Keratinocyte (primary cell): ENCODE data around the gene TLR1. TPM values are rescaled to one million over a fixed set of nuclear protein-coding genes. Genes with fewer than 3 reads are reported as not detected.
"Not testable (repeated sequence)": the region's sequence is repeated elsewhere in the genome, so short reads cannot be mapped to it uniquely, and the experiment has no call there.

ENCODE experiments used
- DNase-seq: peaks from one replicate; pipeline ENCODE4 v3.0.0-alpha.2; 2011; ENCODE audit warnings: low read depth, missing footprints, low spot score
- FAIRE-seq: peaks from 2 replicates; lab custom pipeline; 2011; peaks lifted over from hg19 to GRCh38; lab: Jason Lieb, UNC
- H2AFZ ChIP-seq: 2 replicates; pipeline ENCODE4 v1.6.0; 2012; ENCODE audit warnings: low read length, control low read depth, inconsistent platforms; ENCODE audit not compliant: control insufficient read depth
- H3K27ac ChIP-seq: 2 replicates; pipeline ENCODE4 v1.5.1; 2011; ENCODE audit warnings: low read length; ENCODE audit not compliant: control insufficient read depth, insufficient read depth
- H3K27me3 ChIP-seq: 3 replicates; pipeline ENCODE4 v1.6.0; 2011; ENCODE audit warnings: low read length; ENCODE audit not compliant: control insufficient read depth, insufficient read depth; ENCODE audit errors: extremely low read depth
- H3K36me3 ChIP-seq, 2 experiments: 2 replicates in 1 of 2; 3 replicates in 1 of 2; pipeline ENCODE4 v1.5.1; 2011; ENCODE audit warnings: low read length in 2 of 2, mild to moderate bottlenecking in 1 of 2; ENCODE audit not compliant: control insufficient read depth in 2 of 2, insufficient read depth in 2 of 2; ENCODE audit errors: extremely low read depth in 1 of 2
- H3K4me1 ChIP-seq: 3 replicates; pipeline ENCODE4 v1.5.1; 2011; ENCODE audit warnings: low read length; ENCODE audit not compliant: control insufficient read depth, insufficient read depth; ENCODE audit errors: extremely low read depth
- H3K4me2 ChIP-seq: 3 replicates; pipeline ENCODE4 v1.6.0; 2011; ENCODE audit warnings: low read depth, low read length; ENCODE audit not compliant: control insufficient read depth, insufficient read depth; ENCODE audit errors: extremely low read depth
- H3K4me3 ChIP-seq, 3 experiments: fragments of 200-600 bp in 1 of 3; sonication (generic) in 1 of 3; 2 replicates in 2 of 3; 3 replicates in 1 of 3; pipeline ENCODE4 v1.5.1; 2011 to 2016; ENCODE audit warnings: low read length in 3 of 3, mild to moderate bottlenecking in 3 of 3, control low read depth in 2 of 3, inconsistent platforms in 1 of 3, low read depth in 1 of 3, mixed read lengths in 1 of 3, mixed run types in 1 of 3, moderate library complexity in 1 of 3; ENCODE audit not compliant: control insufficient read depth in 2 of 3, insufficient read depth in 2 of 3; ENCODE audit errors: extremely low read depth in 1 of 3
- H3K79me2 ChIP-seq: 2 replicates; pipeline ENCODE4 v1.6.0; 2012; ENCODE audit warnings: low read length; ENCODE audit not compliant: control insufficient read depth, insufficient read depth
- H3K9ac ChIP-seq: 3 replicates; pipeline ENCODE4 v1.6.0; 2011; ENCODE audit warnings: low read length; ENCODE audit not compliant: control insufficient read depth, insufficient read depth; ENCODE audit errors: extremely low read depth
- H3K9me1 ChIP-seq: 3 replicates; pipeline ENCODE4 v1.6.0; 2011; ENCODE audit warnings: low read length; ENCODE audit not compliant: control insufficient read depth, insufficient read depth; ENCODE audit errors: extremely low read depth
- H3K9me3 ChIP-seq: 2 replicates; pipeline ENCODE4 v1.5.1; 2012; ENCODE audit warnings: low read depth, low read length; ENCODE audit not compliant: control insufficient read depth
- H4K20me1 ChIP-seq: 3 replicates; pipeline ENCODE4 v1.6.0; 2011; ENCODE audit warnings: low read length; ENCODE audit not compliant: control insufficient read depth, insufficient read depth; ENCODE audit errors: extremely low read depth
- CTCF ChIP-seq, 3 experiments: IDR thresholded peaks in 1 of 3; conservative IDR thresholded peaks in 1 of 3; optimal IDR thresholded peaks in 1 of 3; 2 replicates in 2 of 3; 3 replicates in 1 of 3; pipeline versions ENCODE3 to v1.5.1; 2011; ENCODE audit warnings: low read length in 3 of 3, mild to moderate bottlenecking in 3 of 3, moderate library complexity in 2 of 3, control low read depth in 1 of 3, inconsistent platforms in 1 of 3; ENCODE audit not compliant: insufficient read depth in 2 of 3; ENCODE audit errors: extremely low read depth in 1 of 3
- EZH2 ChIP-seq: IDR thresholded peaks from one replicate; pipeline ENCODE4 v1.6.1; 2012; ENCODE audit warnings: inconsistent platforms, mild to moderate bottlenecking, low read length, moderate library complexity
- dilution Hi-C: fragments of 300-500 bp; cut with MboI; formaldehyde crosslinking; loops from one replicate; pipeline ENCODE4 v1.7.0; 2020; ENCODE audit warnings: low sequenced_read_pairs; ENCODE audit not compliant: extremely low pct_ligation_motif_present
- polyA plus RNA-seq, 5 experiments: library from polyadenylated mRNA; depleted of rRNA in 3 of 5; stranded (reverse) in 3 of 5; stranded (forward) in 1 of 5; unstranded in 1 of 5; fragments of >200 nt; gene quantifications; 1 replicate in 1 of 5; 2 replicates in 3 of 5; 3 replicates in 1 of 5; pipeline versions ENCODE4 v1.2.1 to v1.2.3, GENCODE V29; 2011 to 2012; ENCODE audit warnings: missing spikeins in 2 of 5, low read depth in 1 of 5, low replicate concordance in 1 of 5

TLR1 gene
- polyA plus RNA-seq, 1 donor (not counting 4 experiments of a cell fraction or from before 2014, with no cell fraction given) = 0.73 TPM

- Histone ChIP-seq H3K9me3 (no peaks in the 10 kb centered on the region), H3K79me2 (no peaks in the 10 kb centered on the region), H3K36me3 (no peaks in the 10 kb centered on the region), H3K9me1 (no peaks in the 10 kb centered on the region), H3K4me3 (no peak overlapping the region), H3K27me3 (no peaks in the 10 kb centered on the region), H3K27ac (no peak overlapping the region), H3K4me1 (peaks cover 4% of the 10 kb centered on the region), H3K9ac (no peak overlapping the region), H2AFZ (no peak overlapping the region), H4K20me1 (no peaks in the 10 kb centered on the region), H3K4me2 (no peak overlapping the region)
- FAIRE-seq (no peak), DNase-seq (no peak)
- dilution Hi-C loops = no loop called here
- TF ChIP-seq EZH2 = no peak
- no peak for TF ChIP-seq CTCF (optimal IDR thresholded peaks at IDR 0.05 in 1 of 3, IDR thresholded peaks at IDR 0.05 in 1 of 3, conservative IDR thresholded peaks at IDR 0.05 in 1 of 3; ENCODE audit: extremely low read depth in 1 of 3, insufficient read depth in 2 of 3, low read length in 3 of 3)
Observed at GRCh38 chr4:38775326-38775725, 29.3 kb downstream of the TLR1 start.

- no peak overlapping the region for H3K27ac ChIP-seq
- no peaks in the 10 kb centered on the region for H3K27me3 ChIP-seq
- no peak overlapping the region for H2AFZ ChIP-seq
- no peaks in the 10 kb centered on the region for H3K9me1 ChIP-seq
- H3K4me3 ChIP-seq = no peak overlapping the region
- no peaks in the 10 kb centered on the region for H3K9me3 ChIP-seq
- FAIRE-seq = no peak
- H3K79me2 ChIP-seq = no peaks in the 10 kb centered on the region
- no peaks in the 10 kb centered on the region for H3K36me3 ChIP-seq
- TF ChIP-seq EZH2 (no peak), CTCF (optimal IDR thresholded peaks at IDR 0.05 in 1 of 3, IDR thresholded peaks at IDR 0.05 in 1 of 3, conservative IDR thresholded peaks at IDR 0.05 in 1 of 3; ENCODE audit: extremely low read depth in 1 of 3, insufficient read depth in 2 of 3, low read length in 3 of 3) (no peak)
- H3K4me1 ChIP-seq = peaks cover 8% of the 10 kb centered on the region
- DNase-seq = no peak
- H3K9ac ChIP-seq = no peak overlapping the region
- H3K4me2 ChIP-seq = no peak overlapping the region
- no peaks in the 10 kb centered on the region for H4K20me1 ChIP-seq
- dilution Hi-C loops = no loop called here
Observed at GRCh38 chr4:38774181-38774955, 30.2 kb downstream of the TLR1 start.

- H4K20me1 ChIP-seq, H3K79me2 ChIP-seq, H3K9me3 ChIP-seq, dilution Hi-C loops, H3K4me3 ChIP-seq, H3K27me3 ChIP-seq, H3K9ac ChIP-seq, H2AFZ ChIP-seq, H3K36me3 ChIP-seq, H3K9me1 ChIP-seq, DNase-seq, H3K4me1 ChIP-seq, H3K27ac ChIP-seq, H3K4me2 ChIP-seq: not testable (repeated sequence)
- FAIRE-seq = peak; percentile 13
Observed at GRCh38 chr4:38770281-38770680, 34.3 kb downstream of the TLR1 start.
